HCT116 (cell line): ENCODE results near the gene SRRM1. TPM values are rescaled to one million over a fixed set of nuclear protein-coding genes. Genes with fewer than 3 reads are reported as not detected.

Experiments
- ATAC-seq: fragments of 200-7000 bp; cut with Tn5 transposase; 2 replicates; pipeline ENCODE4 v1.9.1; 2020; ENCODE audit warnings: mild to moderate bottlenecking, moderate library complexity
- BruUV-seq: library from RNA; stranded (reverse); fragments of 400-500 nt; replicated peaks from 2 replicates; lab custom pipeline; 2021; lab: Mats Ljungman, UMichigan
- CTCF ChIA-PET: fragments of 300-600 bp; sonication (Branson Sonifier 250); formaldehyde crosslinking; loops from one replicate; lab custom pipeline; 2021; ENCODE audit warnings: antibody characterized with exemption; lab: Charles Lee
- POLR2A ChIA-PET: fragments of 300-600, 350-600 bp; sonication (Branson Sonifier 250); formaldehyde crosslinking; loops from one replicate; lab custom pipeline; 2021; ENCODE audit warnings: antibody characterized with exemption; lab: Charles Lee
- RAD21 ChIA-PET, 2 experiments: fragments of 300-600 bp; sonication (Branson Sonifier 250); formaldehyde crosslinking; loops; one replicate each; lab custom pipeline; 2023; ENCODE audit warnings: low total read pairs in 2 of 2; ENCODE audit not compliant: uncharacterized antibody in 2 of 2, unreplicated experiment in 2 of 2, low non-redundant PET in 1 of 2; lab: Charles Lee
- DNase-seq: peaks from one replicate; pipeline ENCODE4 v3.0.0-alpha.2; 2010; ENCODE audit warnings: low read depth, low spot score
- H2AFZ ChIP-seq: fragments of 200-600 bp; shearing (Covaris generic), sonication (generic); 2 replicates; pipeline ENCODE4 v1.6.1; 2017; ENCODE audit warnings: low read depth, mixed run types, mixed read lengths, antibody characterized with exemption, low read length; ENCODE audit not compliant: poor library complexity, severe bottlenecking
- H3K27ac ChIP-seq: 2 replicates; pipeline ENCODE4 v1.5.1; 2012; ENCODE audit warnings: low read depth, low read length
- H3K27me3 ChIP-seq: fragments of 200-600 bp; sonication (generic); 2 replicates; pipeline ENCODE4 v1.6.1; 2016; ENCODE audit warnings: mixed run types, low read length, mixed read lengths; ENCODE audit not compliant: insufficient read depth
- H3K36me3 ChIP-seq, 2 experiments: fragments of 200-500 bp in 1 of 2; fragments of 200-600 bp in 1 of 2; sonication (Bioruptor generic) in 1 of 2; sonication (generic) in 1 of 2; 2 replicates each; pipeline versions ENCODE4 v1.5.1 to v1.6.1; 2014 to 2016; ENCODE audit warnings: low read length in 2 of 2, inconsistent platforms in 1 of 2, mixed read lengths in 1 of 2, mixed run types in 1 of 2; ENCODE audit not compliant: insufficient read depth in 2 of 2, control insufficient read depth in 1 of 2
- H3K4me1 ChIP-seq, 2 experiments: fragments of 200-600 bp in 1 of 2; sonication (generic) in 1 of 2; 2 replicates each; pipeline versions ENCODE4 v1.5.1 to v1.6.1; 2012 to 2017; ENCODE audit warnings: low read length in 2 of 2, inconsistent platforms in 1 of 2, mild to moderate bottlenecking in 1 of 2, mixed read lengths in 1 of 2, mixed run types in 1 of 2, moderate library complexity in 1 of 2; ENCODE audit not compliant: insufficient read depth in 2 of 2, control insufficient read depth in 1 of 2
- H3K4me2 ChIP-seq: fragments of 200-600 bp; sonication (generic); 2 replicates; pipeline ENCODE4 v1.6.1; 2017; ENCODE audit warnings: mixed run types, low read length, mixed read lengths
- H3K4me3 ChIP-seq, 2 experiments: fragments of 200-600 bp in 1 of 2; sonication (generic) in 1 of 2; replicated peaks in 1 of 2; 2 replicates each; pipeline ENCODE4 v1.5.1; 2011 to 2016; ENCODE audit warnings: low read length in 2 of 2, control low read depth in 1 of 2, low read depth in 1 of 2, mild to moderate bottlenecking in 1 of 2, mixed read lengths in 1 of 2, mixed run types in 1 of 2
- H3K79me2 ChIP-seq: fragments of 200-600 bp; sonication (generic); 2 replicates; pipeline ENCODE4 v1.6.1; 2017; ENCODE audit warnings: mild to moderate bottlenecking, mixed run types, low read length, moderate library complexity, mixed read lengths; ENCODE audit not compliant: insufficient read depth
- H3K9ac ChIP-seq: fragments of 200-600 bp; sonication (generic); 2 replicates; pipeline ENCODE4 v1.6.1; 2016; ENCODE audit warnings: low read length, mixed read lengths
- H3K9me2 ChIP-seq: fragments of 200-600 bp; sonication (generic), shearing (Covaris generic); 2 replicates; pipeline ENCODE4 v1.6.1; 2017; ENCODE audit warnings: mixed run types, mild to moderate bottlenecking, moderate library complexity; ENCODE audit not compliant: insufficient read depth
- H3K9me3 ChIP-seq, 2 experiments: fragments of 200-500 bp in 1 of 2; fragments of 200-600 bp in 1 of 2; sonication (Bioruptor generic) in 1 of 2; sonication (generic) in 1 of 2; 2 replicates each; pipeline ENCODE4 v1.6.1; 2014 to 2017; ENCODE audit warnings: low read length in 2 of 2, mixed read lengths in 2 of 2, inconsistent platforms in 1 of 2, low read depth in 1 of 2, mild to moderate bottlenecking in 1 of 2, mixed run types in 1 of 2, moderate library complexity in 1 of 2; ENCODE audit not compliant: control insufficient read depth in 1 of 2, insufficient read depth in 1 of 2
- H4K20me1 ChIP-seq: fragments of 200-600 bp; sonication (generic), shearing (Covaris generic); 2 replicates; pipeline ENCODE4 v1.6.1; 2017; ENCODE audit warnings: mixed run types, mild to moderate bottlenecking, moderate library complexity; ENCODE audit not compliant: insufficient read depth
- CBX3 ChIP-seq: IDR thresholded peaks from 2 replicates; pipeline ENCODE4 v1.6.1; 2012; ENCODE audit warnings: low read depth
- CEBPB ChIP-seq: IDR thresholded peaks from 2 replicates; pipeline ENCODE4 v1.6.1; 2012; ENCODE audit warnings: low read depth
- ELF1 ChIP-seq: IDR thresholded peaks from 2 replicates; pipeline ENCODE4 v1.6.1; 2012; ENCODE audit warnings: low read depth, borderline replicate concordance
- EZH2phosphoT487 ChIP-seq: fragments of 200-600 bp; IDR thresholded peaks from 2 replicates; pipeline ENCODE4 v1.6.1; 2018; ENCODE audit warnings: antibody characterized with exemption, borderline replicate concordance
- FOSL1 ChIP-seq: IDR thresholded peaks from 2 replicates; pipeline ENCODE4 v1.6.1; 2012; ENCODE audit warnings: low read depth
- JUND ChIP-seq: IDR thresholded peaks from 2 replicates; pipeline ENCODE4 v1.6.1; 2012
- SIN3A ChIP-seq: IDR thresholded peaks from 2 replicates; pipeline ENCODE4 v1.6.1; 2012; ENCODE audit warnings: low read depth
- SP1 ChIP-seq: IDR thresholded peaks from 2 replicates; pipeline ENCODE4 v1.6.1; 2012; ENCODE audit warnings: low read depth
- SRF ChIP-seq: IDR thresholded peaks from 2 replicates; pipeline ENCODE4 v1.6.1; 2012; ENCODE audit warnings: low read depth
- ZFX ChIP-seq: fragments of 450-650 bp; IDR thresholded peaks from 2 replicates; pipeline ENCODE4 v1.6.1; 2017
- intact Hi-C: fragments of 100-400 bp; cut with micrococcal nuclease; formaldehyde crosslinking; loops from 2 replicates; pipeline ENCODE4 v1.10.0; 2022
- total RNA-seq: library from RNA; stranded (reverse); gene quantifications from one replicate; pipeline ENCODE4 v1.2.1, GENCODE V29; 2021; ENCODE audit not compliant: unreplicated experiment
- TF ChIP-seq, protein P1 (sequence below), 3 experiments: fragments of 200-600 bp in 1 of 3; sonication (generic) in 1 of 3; IDR thresholded peaks in 2 of 3; conservative IDR thresholded peaks in 1 of 3; 2 replicates each; pipeline ENCODE4 v1.5.1; 2012 to 2017; ENCODE audit warnings: low read depth in 2 of 3, low read length in 2 of 3, antibody characterized with exemption in 1 of 3, borderline replicate concordance in 1 of 3, control low read depth in 1 of 3, mild to moderate bottlenecking in 1 of 3, mixed read lengths in 1 of 3, mixed run types in 1 of 3, moderate library complexity in 1 of 3; ENCODE audit not compliant: insufficient read depth in 1 of 3
- TF ChIP-seq, protein P2 (sequence below): IDR thresholded peaks from 2 replicates; pipeline ENCODE4 v1.6.1; 2012
- TF ChIP-seq, protein P3 (sequence below): IDR thresholded peaks from 2 replicates; pipeline ENCODE4 v1.6.1; 2011; ENCODE audit warnings: mild to moderate bottlenecking, low read length, moderate library complexity; ENCODE audit not compliant: insufficient replicate concordance; ENCODE audit errors: extremely low read depth

Gene SRRM1
- total RNA-seq, 1 experiment from 2014 or later = 184 TPM

DNA sequence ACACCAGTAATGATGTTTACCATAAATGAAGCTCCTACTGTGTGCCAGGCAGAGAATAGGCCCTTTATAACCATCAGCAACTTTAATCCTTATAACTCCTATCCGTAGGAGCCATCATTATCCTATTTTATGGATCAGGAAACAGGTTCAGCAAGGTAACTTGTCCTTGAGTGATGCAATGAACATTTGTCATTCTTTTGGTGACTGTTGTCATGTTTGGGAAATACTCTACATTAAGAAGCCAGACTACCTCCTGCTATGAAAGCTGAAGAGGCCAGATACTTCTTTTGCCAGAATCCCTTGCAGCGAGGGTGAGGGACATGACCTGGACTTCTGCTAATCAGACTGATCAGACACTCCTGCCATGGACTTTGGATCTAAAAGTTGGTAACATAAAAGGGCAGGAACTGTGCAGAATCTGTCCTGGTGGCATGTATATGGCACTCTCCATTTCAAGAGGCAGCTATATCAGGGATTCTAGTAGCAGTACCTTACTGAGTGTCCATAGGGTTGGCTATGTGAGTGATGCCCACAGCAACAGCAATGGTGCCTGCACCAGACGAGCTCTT is 33.1 kb upstream of the SRRM1 start:
- ChIA-PET CTCF (interaction anchor here (1.3 kb wide), 1 partner anchor 23 kb away, joined by 5 read pairs; no protein-coding TSS in a partner anchor), RAD21 (no interaction called here), POLR2A (no interaction called here)
- no TSS peak for BruUV-seq
- Histone ChIP-seq H3K9me2 (no peaks in the 10 kb centered on the region), H2AFZ (no peak overlapping the region), H3K79me2 (no peaks in the 10 kb centered on the region), H3K36me3 (no peaks in the 10 kb centered on the region), H3K4me3 (no peak overlapping the region), H3K27me3 (no peaks in the 10 kb centered on the region), H4K20me1 (no peaks in the 10 kb centered on the region), H3K27ac (no peak overlapping the region), H3K4me2 (no peak overlapping the region), H3K9me3 (no peaks in the 10 kb centered on the region), H3K9ac (no peak overlapping the region), H3K4me1 (peaks cover 0 to 2% of the 10 kb centered on the region in 2 experiments; a peak in 1 of 4 replicates)
- intact Hi-C loops = no loop called here
- DNase-seq = no peak
- TF ChIP-seq SP1 (no peak), CBX3 (no peak), ZFX (no peak), ELF1 (no peak), EZH2phosphoT487 (no peak), SRF (no peak), JUND (no peak), FOSL1 (no peak), SIN3A (no peak), CEBPB (no peak)
- TF ChIP-seq, protein P1, sequence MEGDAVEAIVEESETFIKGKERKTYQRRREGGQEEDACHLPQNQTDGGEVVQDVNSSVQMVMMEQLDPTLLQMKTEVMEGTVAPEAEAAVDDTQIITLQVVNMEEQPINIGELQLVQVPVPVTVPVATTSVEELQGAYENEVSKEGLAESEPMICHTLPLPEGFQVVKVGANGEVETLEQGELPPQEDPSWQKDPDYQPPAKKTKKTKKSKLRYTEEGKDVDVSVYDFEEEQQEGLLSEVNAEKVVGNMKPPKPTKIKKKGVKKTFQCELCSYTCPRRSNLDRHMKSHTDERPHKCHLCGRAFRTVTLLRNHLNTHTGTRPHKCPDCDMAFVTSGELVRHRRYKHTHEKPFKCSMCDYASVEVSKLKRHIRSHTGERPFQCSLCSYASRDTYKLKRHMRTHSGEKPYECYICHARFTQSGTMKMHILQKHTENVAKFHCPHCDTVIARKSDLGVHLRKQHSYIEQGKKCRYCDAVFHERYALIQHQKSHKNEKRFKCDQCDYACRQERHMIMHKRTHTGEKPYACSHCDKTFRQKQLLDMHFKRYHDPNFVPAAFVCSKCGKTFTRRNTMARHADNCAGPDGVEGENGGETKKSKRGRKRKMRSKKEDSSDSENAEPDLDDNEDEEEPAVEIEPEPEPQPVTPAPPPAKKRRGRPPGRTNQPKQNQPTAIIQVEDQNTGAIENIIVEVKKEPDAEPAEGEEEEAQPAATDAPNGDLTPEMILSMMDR (IDR thresholded peaks at IDR 0.05 in 2 of 3, conservative IDR thresholded peaks at IDR 0.05 in 1 of 3; ENCODE audit: borderline replicate concordance in 1 of 3, insufficient read depth in 1 of 3, low read depth in 2 of 3, low read length in 2 of 3) = no peak
- TF ChIP-seq, protein P2, sequence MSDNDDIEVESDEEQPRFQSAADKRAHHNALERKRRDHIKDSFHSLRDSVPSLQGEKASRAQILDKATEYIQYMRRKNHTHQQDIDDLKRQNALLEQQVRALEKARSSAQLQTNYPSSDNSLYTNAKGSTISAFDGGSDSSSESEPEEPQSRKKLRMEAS = no peak
- TF ChIP-seq, protein P3, sequence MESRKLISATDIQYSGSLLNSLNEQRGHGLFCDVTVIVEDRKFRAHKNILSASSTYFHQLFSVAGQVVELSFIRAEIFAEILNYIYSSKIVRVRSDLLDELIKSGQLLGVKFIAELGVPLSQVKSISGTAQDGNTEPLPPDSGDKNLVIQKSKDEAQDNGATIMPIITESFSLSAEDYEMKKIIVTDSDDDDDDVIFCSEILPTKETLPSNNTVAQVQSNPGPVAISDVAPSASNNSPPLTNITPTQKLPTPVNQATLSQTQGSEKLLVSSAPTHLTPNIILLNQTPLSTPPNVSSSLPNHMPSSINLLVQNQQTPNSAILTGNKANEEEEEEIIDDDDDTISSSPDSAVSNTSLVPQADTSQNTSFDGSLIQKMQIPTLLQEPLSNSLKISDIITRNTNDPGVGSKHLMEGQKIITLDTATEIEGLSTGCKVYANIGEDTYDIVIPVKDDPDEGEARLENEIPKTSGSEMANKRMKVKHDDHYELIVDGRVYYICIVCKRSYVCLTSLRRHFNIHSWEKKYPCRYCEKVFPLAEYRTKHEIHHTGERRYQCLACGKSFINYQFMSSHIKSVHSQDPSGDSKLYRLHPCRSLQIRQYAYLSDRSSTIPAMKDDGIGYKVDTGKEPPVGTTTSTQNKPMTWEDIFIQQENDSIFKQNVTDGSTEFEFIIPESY = no peak
- no peak for ATAC-seq
